GM19239 (cell line): ENCODE measurements around the gene CD200R1.

ENCODE experiments used
- DNase-seq: peaks from one replicate; pipeline ENCODE4 v3.0.0; 2011; ENCODE audit warnings: low spot score; ENCODE audit not compliant: insufficient read length
- FAIRE-seq: peaks from 2 replicates; lab custom pipeline; 2011; peaks lifted over from hg19 to GRCh38; lab: Jason Lieb, UNC

Gene CD200R1

DNA sequence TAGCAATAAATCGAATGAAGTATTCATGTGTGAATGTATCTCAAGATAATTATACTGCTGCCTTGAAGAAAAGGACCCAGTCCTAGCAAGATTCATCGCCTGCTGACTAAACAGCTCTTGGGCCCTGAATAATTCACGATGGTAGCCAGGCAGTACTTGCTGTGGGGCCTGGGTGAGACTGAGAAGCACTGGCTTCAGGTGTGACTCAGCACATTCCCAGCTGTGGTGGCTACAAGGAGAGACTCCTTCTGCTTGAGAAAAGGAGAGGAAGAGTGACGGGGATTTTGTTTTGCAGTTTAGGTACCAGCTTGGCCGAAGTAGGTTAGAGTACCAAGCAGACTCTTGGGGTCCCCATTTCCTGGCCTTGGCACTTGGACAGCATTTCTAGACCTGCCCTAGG, 80.6 kb downstream of the CD200R1 start:
- DNase-seq (no peak), FAIRE-seq (no peak)

DNA sequence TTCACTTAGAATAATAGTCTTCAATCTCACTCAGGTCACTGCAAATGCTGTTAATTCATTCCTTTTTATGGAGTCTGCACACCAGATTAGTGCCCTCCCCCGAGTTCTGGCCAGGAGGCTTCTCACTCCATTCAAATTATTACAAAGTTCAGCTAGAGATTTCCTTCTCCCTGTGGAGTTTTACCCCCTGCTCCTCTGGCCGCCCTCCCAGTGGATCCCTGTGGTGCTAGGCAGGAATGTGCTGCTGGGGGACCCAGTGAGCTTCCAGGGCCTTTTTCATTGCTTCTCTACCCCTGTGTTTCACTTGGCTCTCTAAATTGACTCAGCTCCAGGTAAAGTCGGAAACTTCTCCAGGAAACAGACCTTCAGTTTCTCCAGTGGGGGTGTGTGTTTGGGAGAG, 85.5 kb downstream of the CD200R1 start:
- DNase-seq (no peak), FAIRE-seq (no peak)

DNA sequence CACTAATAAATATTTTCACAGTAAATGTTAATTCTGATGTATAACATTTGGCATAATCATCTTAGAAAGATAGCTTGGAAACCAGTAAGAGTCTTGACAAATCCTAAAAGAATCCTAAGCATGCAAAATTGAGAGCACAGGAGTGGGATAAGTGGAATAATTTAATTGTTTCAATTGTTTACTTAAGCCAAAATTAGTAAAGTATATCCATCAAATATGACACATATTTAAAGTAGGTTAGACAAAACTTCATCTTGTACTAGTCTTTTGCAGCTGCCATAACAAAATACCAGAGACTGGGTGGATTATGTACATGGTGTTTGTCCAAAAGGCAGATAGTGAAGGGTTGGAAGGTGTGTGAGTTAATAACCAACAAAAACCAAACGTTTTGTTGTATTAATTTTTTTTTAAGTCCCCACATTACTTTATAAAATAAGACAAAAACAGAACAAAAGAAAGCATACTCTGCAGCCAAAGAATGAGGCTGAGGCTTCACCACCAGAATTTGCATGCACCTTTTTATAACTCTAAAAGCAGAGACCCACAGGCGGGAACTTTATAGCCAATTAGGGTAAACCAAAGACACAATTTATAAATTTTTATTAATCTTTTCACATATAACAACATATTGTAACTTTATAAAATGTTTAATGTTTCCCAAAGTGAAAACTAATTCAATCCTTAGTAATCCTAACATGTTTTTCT, 86.4 kb downstream of the CD200R1 start:
- FAIRE-seq: peak; percentile 49
- DNase-seq: no peak

DNA sequence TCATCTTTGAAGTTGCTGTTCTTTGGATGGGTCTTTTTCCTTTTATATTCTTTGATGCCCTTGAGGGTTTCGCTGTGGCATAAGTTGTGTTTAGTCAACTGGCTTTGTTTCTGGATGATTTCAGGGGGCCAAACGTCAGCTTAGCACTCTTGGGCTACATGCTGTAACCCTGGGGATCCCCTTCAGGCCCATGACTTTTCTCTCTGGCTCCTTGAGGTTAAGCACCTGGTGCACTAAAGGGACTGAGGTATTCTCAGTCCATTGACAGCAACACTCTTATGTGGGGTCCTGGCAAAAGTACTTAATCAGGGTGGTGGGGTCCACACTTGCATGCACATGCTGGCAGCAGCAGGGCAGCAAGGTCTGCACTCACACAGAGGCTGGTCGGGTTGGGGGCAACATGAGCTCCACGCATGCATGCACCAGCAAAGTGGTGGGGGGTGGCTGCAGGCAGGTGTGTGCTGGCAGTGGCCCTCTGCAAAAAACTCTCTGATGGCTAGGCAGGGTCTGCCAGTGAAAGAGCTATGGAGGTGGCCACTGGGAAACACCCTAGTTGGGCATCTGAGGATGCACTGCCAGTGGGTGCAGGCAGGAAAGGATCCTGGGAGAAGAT, 90.1 kb downstream of the CD200R1 start:
- FAIRE-seq (no peak), DNase-seq (no peak)

DNA sequence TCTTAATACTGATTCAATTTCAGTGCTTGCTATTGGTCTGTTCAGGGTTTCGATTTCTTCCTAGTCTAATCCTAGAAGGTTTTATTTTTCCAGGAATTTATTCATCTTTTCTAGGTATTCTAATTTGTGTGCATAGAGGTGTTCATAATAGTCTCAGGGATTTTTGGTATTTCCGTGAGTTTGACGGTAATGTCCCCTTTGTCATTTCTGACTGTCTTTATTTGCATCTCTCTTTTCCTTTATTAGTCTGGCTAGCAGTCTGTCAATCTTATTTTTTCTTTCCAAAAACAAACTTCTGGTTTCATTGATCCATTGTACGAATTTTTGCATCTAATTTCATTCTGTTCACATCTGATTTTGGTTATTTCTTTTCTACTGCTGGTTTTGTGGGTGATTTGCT, 93.0 kb downstream of the CD200R1 start:
- DNase-seq (no peak), FAIRE-seq (peak; percentile 55)

DNA sequence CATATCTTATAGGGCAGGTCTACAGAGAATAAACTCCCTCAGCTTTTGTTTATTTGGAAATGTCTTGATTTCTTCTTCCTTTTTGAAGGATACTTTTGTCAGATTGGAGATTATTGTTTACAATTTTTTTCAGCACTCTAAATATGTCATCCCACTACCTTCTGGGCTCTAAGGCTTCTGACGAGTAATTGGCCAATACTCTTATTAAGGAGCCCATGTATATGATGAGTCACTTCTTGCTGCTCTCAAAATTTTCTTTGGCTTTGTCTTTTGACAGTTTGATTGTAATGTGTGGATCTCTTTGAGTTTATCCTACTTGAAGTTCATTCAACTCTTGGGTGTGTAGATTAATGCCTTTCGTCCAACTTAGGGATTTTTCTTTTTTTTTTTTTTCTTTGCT, 99.3 kb downstream of the CD200R1 start:
- peak; percentile 21 for FAIRE-seq

DNA sequence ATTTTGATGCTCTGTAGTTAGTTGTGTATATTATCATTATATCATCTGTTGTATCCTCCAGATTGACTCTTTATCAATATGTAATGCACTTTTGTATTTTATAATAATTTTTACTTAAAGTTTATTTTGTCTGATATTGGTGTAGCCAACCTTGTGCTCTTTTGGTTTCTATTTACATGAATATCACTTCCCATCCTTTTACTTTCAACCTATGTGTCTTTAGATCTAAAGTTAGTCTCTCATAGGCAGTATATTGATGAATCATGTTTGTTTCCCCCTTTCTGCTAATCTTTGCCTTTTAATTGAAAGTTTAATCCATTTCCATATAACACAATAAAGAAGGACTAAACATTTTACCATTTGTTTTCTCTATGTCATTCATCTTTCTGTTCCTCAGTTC, 100.2 kb downstream of the CD200R1 start:
- FAIRE-seq (peak; percentile 88), DNase-seq (no peak)

More for the DNA sequence above, 99.3 kb downstream of the CD200R1 start:
- DNase-seq: no peak

DNA sequence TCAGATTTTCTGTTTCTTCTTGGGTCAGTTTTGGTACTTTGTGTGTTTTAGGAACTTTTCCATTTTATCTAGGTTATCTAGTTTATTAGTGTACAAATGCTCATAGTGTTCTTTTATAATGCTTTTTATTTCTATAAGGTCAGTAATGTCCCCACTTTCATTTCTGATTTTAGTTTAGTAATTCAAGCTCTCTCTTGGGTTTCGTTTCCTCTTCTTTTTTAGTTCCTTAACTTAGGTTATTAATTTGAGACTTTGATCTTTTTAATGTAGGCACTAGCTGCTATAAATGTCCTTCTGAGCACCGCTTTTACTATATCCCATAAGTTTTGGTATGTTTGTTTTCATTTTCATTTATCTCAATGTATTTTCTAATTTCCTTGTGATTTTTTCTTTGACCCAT, 101.3 kb downstream of the CD200R1 start:
- FAIRE-seq (peak; percentile 84), DNase-seq (no peak)

DNA sequence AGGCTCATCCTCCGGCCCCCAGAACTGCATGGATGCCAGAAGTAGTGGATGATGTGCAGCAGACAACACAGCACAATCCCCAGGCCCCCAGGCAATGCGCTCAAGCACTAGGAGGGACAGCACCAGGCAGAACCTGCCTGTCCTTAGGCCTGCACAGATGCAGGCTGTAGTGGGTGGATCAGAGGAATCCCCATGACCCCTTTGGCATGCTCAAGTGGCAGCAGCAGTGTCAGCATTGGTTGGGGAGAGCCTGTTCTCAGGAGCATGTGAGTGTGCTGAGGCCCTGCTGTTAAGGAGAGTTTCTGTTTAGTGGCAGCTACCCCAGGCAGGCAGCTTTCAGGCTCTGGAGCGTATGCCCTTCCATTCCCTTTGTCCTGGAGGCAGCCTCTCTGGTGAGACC, 103.2 kb downstream of the CD200R1 start:
- DNase-seq (no peak), FAIRE-seq (no peak)
